Uterus (tissue), 4 donors: ENCODE measurements around the gene RIOK3. TPM values are rescaled to one million over a fixed set of nuclear protein-coding genes. Genes with fewer than 3 reads are reported as not detected.

ENCODE experiments used
- DNase-seq, 2 donors: peaks; one replicate each; pipeline ENCODE4 v3.0.0-alpha.2; 2019 to 2020
- H3K27ac ChIP-seq, 2 donors: fragments of 200-600 bp; sonication (generic); 1 replicate in 1 of 2; 2 replicates in 1 of 2; pipeline ENCODE4 v1.5.1; 2016 to 2018
- H3K27me3 ChIP-seq, 2 donors: fragments of 200-600 bp; sonication (generic); one replicate each; pipeline ENCODE4 v1.5.1; 2018 to 2019; ENCODE audit warnings: control low read depth in 1 of 2
- H3K36me3 ChIP-seq, 2 donors: fragments of 200-600 bp; sonication (generic); one replicate each; pipeline ENCODE4 v1.5.1; 2019; ENCODE audit warnings: control low read depth in 1 of 2
- H3K4me1 ChIP-seq, 2 donors: fragments of 200-600 bp; sonication (generic); one replicate each; pipeline ENCODE4 v1.5.1; 2018 to 2019; ENCODE audit warnings: control low read depth in 1 of 2
- H3K4me3 ChIP-seq, 2 donors: fragments of 200-600 bp; sonication (generic); 1 replicate in 1 of 2; 2 replicates in 1 of 2; pipeline ENCODE4 v1.5.1; 2018 to 2019; ENCODE audit warnings: mild to moderate bottlenecking in 1 of 2
- H3K9me3 ChIP-seq, 2 donors: fragments of 200-600 bp; sonication (generic); one replicate each; pipeline ENCODE4 v1.5.1; 2019; ENCODE audit warnings: control low read depth in 1 of 2
- POLR2A ChIP-seq, 2 donors: fragments of 450-650 bp; IDR thresholded peaks; one replicate each; pipeline ENCODE4 v1.6.1; 2016; ENCODE audit warnings: antibody characterized with exemption in 2 of 2, mild to moderate bottlenecking in 1 of 2, moderate library complexity in 1 of 2
- intact Hi-C: fragments of 100-400 bp; cut with DNase I; formaldehyde crosslinking; loops from one replicate; pipeline ENCODE4 v1.15.1; 2023; ENCODE audit warnings: low total_unique reads
- total RNA-seq, 4 donors: library from RNA; depleted of rRNA in 3 of 4; stranded (reverse); fragments of >200 nt in 3 of 4; gene quantifications; one replicate each; pipeline versions ENCODE4 v1.1.0 to v1.2.4, GENCODE V29; 2014 to 2023
- TF ChIP-seq, protein P1 (sequence below), 4 experiments: fragments of 200-600 bp in 2 of 4; fragments of 450-650 bp in 2 of 4; sonication (generic) in 2 of 4; IDR thresholded peaks; one replicate each; pipeline ENCODE4 v1.5.1; 2016 to 2019; ENCODE audit warnings: antibody characterized with exemption in 4 of 4, mild to moderate bottlenecking in 2 of 4, moderate library complexity in 1 of 4
- donor health status: DM: yes; HTN: yes; CAD: no.

RIOK3 gene
- total RNA-seq, 4 donors from 2014 or later = 14.4 to 53.3 (median 39.8) TPM

DNA sequence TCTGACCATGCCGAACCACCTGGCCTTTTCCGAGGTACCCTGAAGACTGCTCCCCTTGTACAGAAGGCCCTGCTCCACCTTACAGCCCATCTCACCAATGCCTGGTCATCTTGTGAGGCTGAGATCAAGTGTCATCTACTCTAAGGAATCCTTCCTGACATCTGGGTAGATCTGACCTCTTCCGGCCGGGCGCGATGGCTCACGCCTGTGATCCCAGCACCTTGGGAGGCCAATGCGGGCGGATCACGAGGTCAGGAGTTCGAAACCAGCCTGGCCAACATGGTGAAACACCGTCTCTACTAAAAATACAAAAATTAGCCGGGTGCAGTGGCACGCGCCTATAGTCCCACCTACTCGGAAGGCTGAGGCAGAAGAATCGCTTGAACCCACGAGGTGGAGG is 2.1 kb upstream of the RIOK3 start:
- H3K27me3 ChIP-seq = no peaks in the 10 kb centered on the region
- no peaks in the 10 kb centered on the region for H3K9me3 ChIP-seq
- TF ChIP-seq POLR2A (IDR thresholded peaks at IDR 0.05) = no peak
- TF ChIP-seq, protein P1, sequence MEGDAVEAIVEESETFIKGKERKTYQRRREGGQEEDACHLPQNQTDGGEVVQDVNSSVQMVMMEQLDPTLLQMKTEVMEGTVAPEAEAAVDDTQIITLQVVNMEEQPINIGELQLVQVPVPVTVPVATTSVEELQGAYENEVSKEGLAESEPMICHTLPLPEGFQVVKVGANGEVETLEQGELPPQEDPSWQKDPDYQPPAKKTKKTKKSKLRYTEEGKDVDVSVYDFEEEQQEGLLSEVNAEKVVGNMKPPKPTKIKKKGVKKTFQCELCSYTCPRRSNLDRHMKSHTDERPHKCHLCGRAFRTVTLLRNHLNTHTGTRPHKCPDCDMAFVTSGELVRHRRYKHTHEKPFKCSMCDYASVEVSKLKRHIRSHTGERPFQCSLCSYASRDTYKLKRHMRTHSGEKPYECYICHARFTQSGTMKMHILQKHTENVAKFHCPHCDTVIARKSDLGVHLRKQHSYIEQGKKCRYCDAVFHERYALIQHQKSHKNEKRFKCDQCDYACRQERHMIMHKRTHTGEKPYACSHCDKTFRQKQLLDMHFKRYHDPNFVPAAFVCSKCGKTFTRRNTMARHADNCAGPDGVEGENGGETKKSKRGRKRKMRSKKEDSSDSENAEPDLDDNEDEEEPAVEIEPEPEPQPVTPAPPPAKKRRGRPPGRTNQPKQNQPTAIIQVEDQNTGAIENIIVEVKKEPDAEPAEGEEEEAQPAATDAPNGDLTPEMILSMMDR (IDR thresholded peaks at IDR 0.05) = no peak
- intact Hi-C loops = loop anchor here (2.0 kb wide), 1 partner anchor 50 kb away; no protein-coding TSS in a partner anchor
- DNase-seq = no peak
- H3K4me3 ChIP-seq = no peak overlapping the region
- H3K36me3 ChIP-seq = no peaks in the 10 kb centered on the region
- H3K27ac ChIP-seq = no peak overlapping the region
- H3K4me1 ChIP-seq = no peaks in the 10 kb centered on the region

DNA sequence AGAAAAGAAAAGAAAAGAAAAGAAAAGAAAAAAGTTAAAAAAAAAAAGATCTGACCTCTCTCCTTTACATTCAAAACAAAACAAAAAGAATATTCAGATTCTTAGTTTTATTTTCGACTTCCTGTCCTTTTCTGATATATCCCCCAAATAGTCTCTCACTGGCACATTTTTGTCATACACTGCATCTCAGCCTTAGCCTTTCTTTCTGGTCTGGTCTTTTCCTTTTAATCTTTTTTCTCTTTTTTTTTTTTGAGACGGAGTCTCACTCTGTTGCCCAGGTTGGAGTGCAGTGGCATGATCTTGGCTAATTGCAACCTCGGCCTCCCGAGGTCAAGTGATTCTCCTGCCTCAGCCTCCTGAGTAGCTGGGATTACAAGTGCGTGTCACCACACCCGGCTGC is 1.6 kb upstream of the RIOK3 start:
- Histone ChIP-seq H3K9me3 (no peaks in the 10 kb centered on the region), H3K4me1 (peaks cover 0 to 1% of the 10 kb centered on the region in 2 donors), H3K27me3 (no peaks in the 10 kb centered on the region), H3K4me3 (no peak overlapping the region), H3K36me3 (no peaks in the 10 kb centered on the region), H3K27ac (no peak overlapping the region)
- intact Hi-C loops = loop anchor here (2.0 kb wide), 1 partner anchor 49 kb away; no protein-coding TSS in a partner anchor
- no peak for DNase-seq
- TF ChIP-seq, protein P1 (IDR thresholded peaks at IDR 0.05) = no peak
- no peak for TF ChIP-seq POLR2A (IDR thresholded peaks at IDR 0.05)

DNA sequence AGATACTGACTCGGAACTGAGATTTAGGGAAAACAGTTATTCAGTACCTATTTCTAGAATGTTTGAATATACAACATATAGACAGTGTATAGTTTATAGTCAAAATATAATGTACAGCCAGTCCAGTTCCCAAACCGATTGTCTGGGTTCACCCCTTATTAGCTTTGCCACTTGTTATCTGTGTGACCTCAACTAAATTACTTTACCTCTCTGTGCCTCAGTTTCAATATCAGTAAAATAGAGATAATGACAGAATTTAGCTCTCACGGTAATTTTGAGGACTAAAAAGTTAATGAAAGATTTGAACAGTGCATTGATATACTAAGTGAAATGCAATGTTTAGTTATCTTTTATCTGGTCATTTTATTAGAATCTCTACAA is 750 bp upstream of the RIOK3 start:
- intact Hi-C loops = no loop called here
- no peaks in the 10 kb centered on the region for H3K27me3 ChIP-seq
- TF ChIP-seq POLR2A (IDR thresholded peaks at IDR 0.05) = no peak
- DNase-seq = no peak
- no peaks in the 10 kb centered on the region for H3K36me3 ChIP-seq
- H3K27ac ChIP-seq = peak overlapping the region; percentile 86
- H3K9me3 ChIP-seq = no peaks in the 10 kb centered on the region
- peak overlapping the region; percentile 58 to 90 for H3K4me3 ChIP-seq
- H3K4me1 ChIP-seq = peaks cover 0 to 5% of the 10 kb centered on the region in 2 donors

DNA sequence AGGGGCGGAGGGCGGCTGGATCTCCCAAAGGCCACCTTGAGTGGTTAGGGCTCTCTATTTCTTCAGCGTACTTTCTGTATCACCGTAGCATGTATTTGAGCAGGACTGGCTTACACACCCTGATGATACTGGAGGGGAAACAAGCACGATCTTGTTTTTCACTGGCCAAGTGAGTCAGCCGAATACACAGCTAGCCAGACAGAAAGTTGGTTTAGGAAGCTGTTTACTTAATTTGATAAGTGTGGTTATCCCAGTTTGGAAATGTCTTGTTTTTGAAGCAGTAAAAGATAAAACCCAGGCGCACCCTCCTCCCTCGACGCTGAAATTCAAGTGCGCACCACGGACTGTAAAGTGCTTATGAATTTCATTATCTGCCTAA is 582 bp downstream of the RIOK3 start:
- TF ChIP-seq POLR2A (IDR thresholded peaks at IDR 0.05) = no peak
- TF ChIP-seq, protein P1 (IDR thresholded peaks at IDR 0.05) = no peak
- H3K4me1 ChIP-seq = peaks cover 0 to 5% of the 10 kb centered on the region in 2 donors
- peak overlapping the region; percentile 86 for H3K27ac ChIP-seq
- no peaks in the 10 kb centered on the region for H3K36me3 ChIP-seq
- H3K27me3 ChIP-seq = no peaks in the 10 kb centered on the region
- H3K9me3 ChIP-seq = no peaks in the 10 kb centered on the region
- no peak for DNase-seq
- peak overlapping the region; percentile 58 to 90 for H3K4me3 ChIP-seq
- intact Hi-C loops = no loop called here

DNA sequence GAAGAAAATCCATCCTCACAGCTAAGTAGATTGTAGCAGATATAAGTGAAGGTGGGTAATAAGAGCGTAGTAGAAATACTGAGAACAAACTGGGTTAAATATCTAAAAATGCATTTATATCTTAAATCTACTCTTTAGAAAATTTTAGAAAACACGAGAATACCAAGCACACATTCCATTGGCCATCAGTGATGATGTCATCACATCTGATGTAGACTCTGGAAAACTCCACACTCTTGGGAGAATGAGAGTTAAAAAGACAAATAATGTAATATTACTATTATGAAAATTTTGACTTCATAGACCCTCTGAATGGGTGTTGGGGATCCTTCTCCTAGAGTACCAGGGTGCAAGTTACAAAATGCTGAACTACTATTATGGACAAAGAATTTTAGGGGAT is 3.7 kb downstream of the RIOK3 start:
- intact Hi-C loops = no loop called here
- Histone ChIP-seq H3K9me3 (no peaks in the 10 kb centered on the region), H3K4me1 (peaks cover 0 to 25% of the 10 kb centered on the region in 2 donors), H3K4me3 (no peak overlapping the region), H3K27me3 (no peaks in the 10 kb centered on the region), H3K27ac (no peak overlapping the region), H3K36me3 (no peaks in the 10 kb centered on the region)
- DNase-seq = no peak
- no peak for TF ChIP-seq POLR2A (IDR thresholded peaks at IDR 0.05)
- TF ChIP-seq, protein P1 (IDR thresholded peaks at IDR 0.05) = no peak
